ENCODE results near the gene DMAP1. TPM values are rescaled to one million over a fixed set of nuclear protein-coding genes. Genes with fewer than 3 reads are reported as not detected.

Gene DMAP1
- total and polyA plus RNA-seq, 9 of the 15 experiments (the other 6 are each of a cell fraction or from before 2014, with no cell fraction given), result 1.5 to 51.2 (median 30.3) TPM

- BruUV-seq (replicated peaks), result no TSS peak
- CTCF ChIA-PET (ENCODE audit: low intra/inter-chr PET ratio), result no interaction called here
- H3K9ac ChIP-seq (ENCODE audit: insufficient read depth in 1 of 2, low read depth in 2 of 2, low read length in 2 of 2), result peak overlapping the region in 1 of 2 experiments; percentile 68; a peak in 1 of 4 replicates
- peak overlapping the region; percentile 51; the same call in 1 of the 2 replicates for H3K4me2 ChIP-seq (ENCODE audit: insufficient read depth, low read length)
- peaks cover 7 to 10% of the 10 kb centered on the region in 2 experiments; a peak in 3 of 5 replicates for H3K4me1 ChIP-seq (replicated peaks in 1 of 2; ENCODE audit: control insufficient read depth in 2 of 2, insufficient read depth in 2 of 2, low read length in 2 of 2)
- no peaks in the 10 kb centered on the region for H3K79me2 ChIP-seq (ENCODE audit: control insufficient read depth, insufficient read depth, low read length)
- intact Hi-C loops (cut with micrococcal nuclease), result no loop called here
- FAIRE-seq (peak; percentile 76), ATAC-seq (peak; percentile 81), DNase-seq (ENCODE audit: extremely low read depth in 1 of 4, low spot score in 3 of 4) (peak; percentile 40 to 69 (median 62))
- H2AFZ ChIP-seq (ENCODE audit: low read depth, low read length), result no peak overlapping the region
- H3K9me3 ChIP-seq (replicated peaks; ENCODE audit: control insufficient read depth, insufficient read depth, low read depth, low read length), result no peaks in the 10 kb centered on the region
- no peaks in the 10 kb centered on the region for H4K20me1 ChIP-seq (replicated peaks; ENCODE audit: control insufficient read depth, insufficient read depth, low read length)
- in situ Hi-C loops (cut with MboI), result loop anchor here (10.0 kb wide), 1 partner anchor 368 kb away; no protein-coding TSS in a partner anchor
- POLR2A ChIA-PET, result interaction anchor here (0.6 to 4.1 kb wide), 6 partner anchors 8 to 1200 kb away, joined by 3 to 14 read pairs (median 5); partner anchors contain the start of gene DMAP1
- H3K27me3 ChIP-seq (ENCODE audit: control insufficient read depth in 2 of 2, insufficient read depth in 2 of 2, low read length in 2 of 2), result no peaks in the 10 kb centered on the region
- peak overlapping the region; percentile 49; the same call in 1 of the 3 replicates for H3K27ac ChIP-seq (ENCODE audit: extremely low read depth, low read depth, low read length)
- H3K9me1 ChIP-seq (ENCODE audit: control insufficient read depth, insufficient read depth, low read length), result no peaks in the 10 kb centered on the region
- H3K4me3 ChIP-seq, result no peak overlapping the region
- H3K36me3 ChIP-seq (ENCODE audit: control insufficient read depth, insufficient read depth, low read length), result peaks cover 6% of the 10 kb centered on the region; the same call in 2 of the 3 replicates
- WGBS (ENCODE audit: insufficient coverage, low coverage, missing lambda C conversion rate), result 0% methylated on average over 1 of the region's 1 CpG
- TF ChIP-seq KDM1A (IDR thresholded peaks at IDR 0.05) (no peak), C11orf30 (IDR thresholded peaks at IDR 0.05; ENCODE audit: low read depth) (peak; percentile 85), DEAF1 (CRISPR knock-in tag; IDR thresholded peaks at IDR 0.05) (no peak), ELF4 (CRISPR knock-in tag; IDR thresholded peaks at IDR 0.05) (peak; percentile 45; the same call in 1 of the 2 replicates), FOS (IDR thresholded peaks at IDR 0.05; ENCODE audit: extremely low read depth, insufficient read length) (no peak), CEBPB (tag; IDR thresholded peaks at IDR 0.05) (peak; percentile 75), E2F3 (CRISPR knock-in tag; IDR thresholded peaks at IDR 0.05) (no peak), DPF2 (IDR thresholded peaks at IDR 0.05) (peak; percentile 54), DMBX1 (CRISPR knock-in tag; IDR thresholded peaks at IDR 0.05; ENCODE audit: borderline replicate concordance) (peak; percentile 58; the same call in 1 of the 2 replicates), ZEB2 (IDR thresholded peaks at IDR 0.05) (no peak), NR4A1 (CRISPR knock-in tag; IDR thresholded peaks at IDR 0.05) (no peak), NR4A1 (tag; IDR thresholded peaks at IDR 0.05) (no peak), CREB3 (tag; conservative IDR thresholded peaks at IDR 0.05; ENCODE audit: low read depth) (0 out of 2 replicates have a peak, but pooled peaks have one; percentile 37), ZNF143 (CRISPR knock-in tag; IDR thresholded peaks at IDR 0.05) (no peak), ZNF57 (CRISPR knock-in tag; IDR thresholded peaks at IDR 0.05) (no peak), MAFG (tag; conservative IDR thresholded peaks at IDR 0.05) (peak; percentile 73), NFIX (CRISPR knock-in tag; IDR thresholded peaks at IDR 0.05; ENCODE audit: low read depth) (no peak), ZNF280A (IDR thresholded peaks at IDR 0.05; ENCODE audit: low read depth, partially characterized antibody) (no peak), XRCC5 (IDR thresholded peaks at IDR 0.05; ENCODE audit: low read depth, low read length) (no peak), MEF2D (tag; conservative IDR thresholded peaks at IDR 0.05; ENCODE audit: low read depth) (no peak), ARID1B (IDR thresholded peaks at IDR 0.05) (peak; percentile 40; the same call in 1 of the 2 replicates), NFE2 (IDR thresholded peaks at IDR 0.05; ENCODE audit: low read depth) (peak; percentile 86), ZNF24 (IDR thresholded peaks at IDR 0.05) (no peak)
Measured at GRCh38 chr1:44227211-44227610, 13.9 kb downstream of the DMAP1 start.

Measured in K562 (cell line).